Esophagus squamous epithelium (tissue), 4 donors: Measurements from ENCODE around the gene SEC61A1.

Source experiments
- CTCF ChIP-seq, 6 experiments: fragments of 450-650 bp in 4 of 6; fragments of 200-600 bp in 2 of 6; sonication (generic) in 2 of 6; IDR thresholded peaks; one replicate each; pipeline ENCODE4 v1.5.1; 2016 to 2019; ENCODE audit warnings: antibody characterized with exemption in 6 of 6, mild to moderate bottlenecking in 4 of 6, moderate library complexity in 4 of 6
- POLR2A ChIP-seq, 4 donors: fragments of 450-650 bp; IDR thresholded peaks; one replicate each; pipeline ENCODE4 v1.6.1; 2017; ENCODE audit warnings: antibody characterized with exemption in 4 of 4, mild to moderate bottlenecking in 4 of 4, moderate library complexity in 3 of 4

DNA sequence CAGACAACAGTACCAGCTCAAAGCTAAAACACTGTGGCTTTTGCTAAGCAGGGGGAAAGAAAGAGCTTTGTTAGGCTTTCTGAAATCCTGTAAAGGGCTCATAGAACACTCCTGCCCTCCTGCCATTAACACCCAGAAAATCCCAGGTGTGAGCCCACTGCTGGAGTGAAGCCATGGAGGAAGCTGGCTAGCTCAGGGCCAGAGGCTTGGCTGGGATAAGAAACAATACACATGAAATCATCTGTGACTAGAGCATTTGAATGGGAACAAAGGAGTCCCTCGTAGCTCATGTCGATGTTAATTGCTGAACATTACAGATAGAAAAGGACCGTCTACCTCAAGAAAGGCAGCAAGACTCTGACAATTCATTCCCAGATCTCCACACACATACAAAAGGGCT, 47.9 kb downstream of the SEC61A1 start:
- TF ChIP-seq CTCF (IDR thresholded peaks at IDR 0.05) (no peak), POLR2A (IDR thresholded peaks at IDR 0.05) (no peak)
